GM12874 (cell line): ENCODE measurements around the gene HHIP.

Experiments
- TF ChIP-seq, protein P1 (sequence below): IDR thresholded peaks from 2 replicates; pipeline ENCODE4 v1.5.1; 2011; ENCODE audit warnings: low read depth, mild to moderate bottlenecking, control low read depth, low read length, moderate library complexity; ENCODE audit not compliant: insufficient read depth

HHIP gene, protein sequence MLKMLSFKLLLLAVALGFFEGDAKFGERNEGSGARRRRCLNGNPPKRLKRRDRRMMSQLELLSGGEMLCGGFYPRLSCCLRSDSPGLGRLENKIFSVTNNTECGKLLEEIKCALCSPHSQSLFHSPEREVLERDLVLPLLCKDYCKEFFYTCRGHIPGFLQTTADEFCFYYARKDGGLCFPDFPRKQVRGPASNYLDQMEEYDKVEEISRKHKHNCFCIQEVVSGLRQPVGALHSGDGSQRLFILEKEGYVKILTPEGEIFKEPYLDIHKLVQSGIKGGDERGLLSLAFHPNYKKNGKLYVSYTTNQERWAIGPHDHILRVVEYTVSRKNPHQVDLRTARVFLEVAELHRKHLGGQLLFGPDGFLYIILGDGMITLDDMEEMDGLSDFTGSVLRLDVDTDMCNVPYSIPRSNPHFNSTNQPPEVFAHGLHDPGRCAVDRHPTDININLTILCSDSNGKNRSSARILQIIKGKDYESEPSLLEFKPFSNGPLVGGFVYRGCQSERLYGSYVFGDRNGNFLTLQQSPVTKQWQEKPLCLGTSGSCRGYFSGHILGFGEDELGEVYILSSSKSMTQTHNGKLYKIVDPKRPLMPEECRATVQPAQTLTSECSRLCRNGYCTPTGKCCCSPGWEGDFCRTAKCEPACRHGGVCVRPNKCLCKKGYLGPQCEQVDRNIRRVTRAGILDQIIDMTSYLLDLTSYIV

DNA sequence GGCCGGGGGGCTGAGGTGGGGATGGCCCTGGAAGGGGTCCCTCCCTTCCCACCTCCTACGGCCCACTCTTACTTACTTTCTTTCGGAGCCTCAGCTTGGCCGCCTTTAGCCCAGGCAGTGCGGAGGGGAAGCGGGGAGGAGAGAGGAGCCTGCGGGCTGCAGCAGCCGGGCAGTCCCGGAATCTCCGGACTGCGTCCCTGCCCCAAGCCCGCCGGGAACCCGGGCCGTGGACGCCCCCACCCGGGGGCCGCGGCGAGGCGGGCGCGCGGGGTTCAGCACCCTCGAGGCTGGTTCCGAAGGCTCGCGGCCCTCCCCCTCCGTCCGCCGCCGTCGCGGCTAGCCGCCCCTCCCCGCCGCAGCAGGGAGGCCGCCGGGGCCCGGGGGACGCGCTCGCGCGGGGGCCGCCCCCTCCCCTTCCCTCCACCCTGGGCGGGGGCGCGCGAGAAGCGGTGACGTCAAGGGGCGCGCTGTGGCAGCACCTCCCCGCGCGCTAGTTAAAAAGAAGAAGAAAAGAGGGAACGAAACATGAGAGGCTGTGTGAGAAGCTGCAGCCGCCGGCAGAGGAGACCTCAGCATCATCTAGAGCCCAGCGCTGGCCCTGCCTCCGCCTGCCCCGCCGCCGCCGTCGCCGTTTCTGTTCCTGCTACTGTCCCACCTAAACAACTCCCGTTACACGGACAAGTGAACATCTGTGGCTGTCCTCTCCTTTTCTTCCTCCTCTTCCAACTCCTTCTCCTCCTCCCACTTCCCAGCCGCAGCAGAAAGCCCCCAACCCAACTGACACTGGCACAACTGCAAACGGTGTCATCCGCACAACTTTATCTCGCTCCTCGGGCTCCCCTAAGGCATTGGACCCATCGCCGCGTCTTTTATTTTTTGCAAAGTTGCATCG lies at the start of gene HHIP:
TSS of gene HHIP (plus strand) at position 526 of the 892 bp plus-strand sequence. CDS start 520 bp downstream, outside the sequence.
- TF ChIP-seq, protein P1, sequence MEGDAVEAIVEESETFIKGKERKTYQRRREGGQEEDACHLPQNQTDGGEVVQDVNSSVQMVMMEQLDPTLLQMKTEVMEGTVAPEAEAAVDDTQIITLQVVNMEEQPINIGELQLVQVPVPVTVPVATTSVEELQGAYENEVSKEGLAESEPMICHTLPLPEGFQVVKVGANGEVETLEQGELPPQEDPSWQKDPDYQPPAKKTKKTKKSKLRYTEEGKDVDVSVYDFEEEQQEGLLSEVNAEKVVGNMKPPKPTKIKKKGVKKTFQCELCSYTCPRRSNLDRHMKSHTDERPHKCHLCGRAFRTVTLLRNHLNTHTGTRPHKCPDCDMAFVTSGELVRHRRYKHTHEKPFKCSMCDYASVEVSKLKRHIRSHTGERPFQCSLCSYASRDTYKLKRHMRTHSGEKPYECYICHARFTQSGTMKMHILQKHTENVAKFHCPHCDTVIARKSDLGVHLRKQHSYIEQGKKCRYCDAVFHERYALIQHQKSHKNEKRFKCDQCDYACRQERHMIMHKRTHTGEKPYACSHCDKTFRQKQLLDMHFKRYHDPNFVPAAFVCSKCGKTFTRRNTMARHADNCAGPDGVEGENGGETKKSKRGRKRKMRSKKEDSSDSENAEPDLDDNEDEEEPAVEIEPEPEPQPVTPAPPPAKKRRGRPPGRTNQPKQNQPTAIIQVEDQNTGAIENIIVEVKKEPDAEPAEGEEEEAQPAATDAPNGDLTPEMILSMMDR = no peak

DNA sequence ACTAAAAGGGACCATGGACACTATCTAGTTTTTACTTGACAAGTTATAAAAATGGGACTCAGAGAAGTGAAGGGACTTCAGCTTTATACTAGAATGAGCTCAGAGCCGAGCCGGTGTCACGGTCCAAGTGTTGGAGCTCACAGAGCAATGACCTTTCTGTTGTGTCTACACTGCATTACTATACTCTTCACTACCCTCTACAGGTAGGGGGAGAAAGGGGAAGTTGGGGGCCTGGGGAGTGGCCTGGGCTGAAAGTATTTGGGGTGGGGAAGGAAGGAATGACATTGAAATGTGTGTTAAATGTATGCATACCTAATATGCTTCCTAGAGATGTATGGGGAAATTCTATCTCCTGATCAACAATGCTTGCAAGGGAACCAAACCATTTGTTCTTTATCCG lies 48.8 kb upstream of the HHIP start:
- TF ChIP-seq, protein P1 = no peak

DNA sequence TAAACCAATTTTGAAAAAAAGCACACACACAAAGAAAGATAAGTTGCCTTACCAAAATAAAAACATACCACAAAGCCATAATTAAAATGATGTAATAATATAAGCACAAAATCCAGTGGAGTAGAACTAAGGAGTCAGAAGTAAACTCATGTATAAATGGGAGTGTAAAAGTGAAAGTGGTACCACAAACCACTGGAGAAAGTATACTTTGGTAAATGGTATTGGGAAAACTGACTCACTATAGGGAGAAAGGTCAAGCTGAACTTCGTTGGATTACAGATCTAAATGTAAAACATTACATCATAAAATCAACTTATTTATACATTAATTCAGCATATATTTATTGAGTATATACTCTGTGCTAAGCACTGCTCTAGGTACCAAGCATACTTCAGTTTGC lies 46.3 kb upstream of the HHIP start:
- TF ChIP-seq, protein P1 = no peak

DNA sequence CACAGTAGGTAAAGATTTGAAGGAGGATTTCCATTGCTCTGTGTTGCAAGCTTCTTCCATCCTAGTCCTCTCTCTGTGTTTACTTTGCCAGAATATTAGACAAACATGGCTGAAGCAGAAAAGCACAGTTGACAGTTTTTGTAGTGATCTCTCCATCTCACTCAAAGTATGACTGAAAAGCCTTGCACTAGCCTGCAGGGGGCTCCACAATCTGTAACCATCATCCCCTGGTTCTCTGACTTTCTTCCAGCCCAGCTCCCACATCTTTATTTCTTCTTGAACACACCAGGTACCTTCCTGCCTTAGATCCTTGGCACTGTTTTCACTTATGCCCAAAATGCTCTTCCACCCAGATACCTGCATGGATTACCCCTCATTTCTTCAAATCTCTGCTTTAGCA lies 34.1 kb upstream of the HHIP start:
- TF ChIP-seq, protein P1 = peak; percentile 51

DNA sequence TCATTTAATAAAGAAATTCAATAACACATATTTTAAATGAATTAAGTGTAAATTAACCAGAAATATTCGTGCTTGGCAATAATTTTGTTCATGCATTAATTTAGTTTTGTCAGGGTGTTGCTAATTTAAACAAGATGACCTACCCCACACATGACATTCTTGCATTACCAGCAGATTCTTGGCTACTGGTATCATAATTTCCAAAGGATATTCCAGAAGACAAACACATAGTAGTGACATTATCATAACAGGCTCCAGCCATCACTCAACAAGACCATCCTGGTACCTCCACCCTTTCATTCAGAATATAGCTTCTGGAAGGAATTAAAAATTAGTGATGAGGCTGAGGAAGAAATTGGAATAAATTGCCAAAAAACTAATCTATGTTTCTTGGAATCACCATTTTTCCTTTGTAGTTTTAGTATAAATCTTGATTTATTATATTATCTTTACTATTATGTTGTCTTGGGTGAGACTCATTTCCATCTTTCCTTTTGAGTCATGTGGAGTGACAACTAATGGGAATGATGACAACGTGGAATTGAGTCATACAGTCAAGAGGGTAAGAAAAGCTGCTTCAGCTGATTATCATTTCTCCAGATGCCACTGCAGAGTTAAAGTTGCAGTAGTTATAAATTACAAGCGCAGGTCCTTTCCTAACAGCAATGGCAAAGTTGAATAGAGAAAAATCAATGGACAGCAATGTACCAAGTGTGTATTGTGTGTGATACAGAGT lies 30.9 kb upstream of the HHIP start:
- TF ChIP-seq, protein P1 = no peak

DNA sequence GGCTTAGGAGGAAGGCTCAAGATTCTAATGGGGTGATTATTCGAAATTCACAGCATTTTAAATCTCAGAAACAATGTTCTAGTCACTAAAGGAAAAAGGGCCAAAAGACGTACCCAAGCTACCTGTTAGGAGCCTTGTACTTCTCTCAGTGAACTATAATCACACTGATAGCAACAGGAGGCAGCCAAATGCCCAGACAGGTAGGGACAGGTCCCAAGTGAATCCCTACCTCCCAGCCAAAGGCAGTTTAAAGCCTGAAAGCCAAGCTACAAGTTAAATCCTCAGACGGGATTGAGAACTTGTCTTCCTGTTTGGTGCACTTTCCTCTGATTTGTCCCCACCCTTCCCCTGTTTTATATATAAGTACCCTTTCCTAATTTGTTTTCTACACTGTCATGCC lies 24.3 kb upstream of the HHIP start:
- TF ChIP-seq, protein P1 = no peak
